Trophoblast cell (in vitro differentiated cells and primary cell): ENCODE measurements around the gene SFTA2.

Experiments
- DNase-seq, 2 donors: peaks; one replicate each; pipeline ENCODE4 v3.0.0-alpha.2; 2016
- H2AFZ ChIP-seq: 2 replicates; pipeline ENCODE4 v1.6.1; 2013; ENCODE audit warnings: low read length, moderate library complexity, mild to moderate bottlenecking; ENCODE audit not compliant: insufficient read depth, poor library complexity
- H2AK5ac ChIP-seq: 2 replicates; pipeline ENCODE4 v1.6.1; 2013; ENCODE audit warnings: mild to moderate bottlenecking, low read length
- H2BK120ac ChIP-seq: 2 replicates; pipeline ENCODE4 v1.6.1; 2013; ENCODE audit warnings: low read length, mild to moderate bottlenecking, moderate library complexity; ENCODE audit not compliant: insufficient read depth, poor library complexity
- H2BK12ac ChIP-seq: 2 replicates; pipeline ENCODE4 v1.6.1; 2013; ENCODE audit warnings: mild to moderate bottlenecking, low read length, moderate library complexity
- H2BK5ac ChIP-seq: 2 replicates; pipeline ENCODE4 v1.6.1; 2013; ENCODE audit warnings: low read length, low read depth, moderate library complexity, mild to moderate bottlenecking; ENCODE audit not compliant: poor library complexity
- H3K14ac ChIP-seq: 2 replicates; pipeline ENCODE4 v1.6.1; 2013; ENCODE audit warnings: mild to moderate bottlenecking, low read length
- H3K18ac ChIP-seq: 2 replicates; pipeline ENCODE4 v1.6.1; 2013; ENCODE audit warnings: mild to moderate bottlenecking, low read length
- H3K23ac ChIP-seq: 2 replicates; pipeline ENCODE4 v1.6.1; 2013; ENCODE audit warnings: low read length
- H3K27ac ChIP-seq: 2 replicates; pipeline ENCODE4 v1.5.1; 2013; ENCODE audit warnings: low read depth, mild to moderate bottlenecking, inconsistent platforms, low read length, moderate library complexity
- H3K27me3 ChIP-seq: 2 replicates; pipeline ENCODE4 v1.6.1; 2013; ENCODE audit warnings: inconsistent platforms, mild to moderate bottlenecking, low read length, moderate library complexity; ENCODE audit not compliant: insufficient read depth
- H3K36me3 ChIP-seq, 2 experiments: 1 replicate in 1 of 2; 2 replicates in 1 of 2; pipeline ENCODE4 v1.6.1; 2013; ENCODE audit warnings: low read length in 2 of 2, mild to moderate bottlenecking in 2 of 2, moderate library complexity in 1 of 2; ENCODE audit not compliant: insufficient read depth in 2 of 2, control insufficient read depth in 1 of 2
- H3K4ac ChIP-seq: 2 replicates; pipeline ENCODE4 v1.6.1; 2013; ENCODE audit warnings: low read depth, mild to moderate bottlenecking, low read length, moderate library complexity
- H3K4me1 ChIP-seq, 2 experiments: 1 replicate in 1 of 2; 2 replicates in 1 of 2; pipeline ENCODE4 v1.6.1; 2013; ENCODE audit warnings: low read length in 2 of 2, mild to moderate bottlenecking in 2 of 2, moderate library complexity in 1 of 2; ENCODE audit not compliant: insufficient read depth in 2 of 2, control insufficient read depth in 1 of 2
- H3K4me2 ChIP-seq: 2 replicates; pipeline ENCODE4 v1.6.1; 2013; ENCODE audit warnings: inconsistent platforms, mild to moderate bottlenecking, low read length, moderate library complexity
- H3K4me3 ChIP-seq: 2 replicates; pipeline ENCODE4 v1.5.1; 2013; ENCODE audit warnings: mild to moderate bottlenecking, low read depth, low read length, inconsistent platforms
- H3K79me1 ChIP-seq: one replicate; pipeline ENCODE4 v1.6.1; 2013; ENCODE audit warnings: low read length
- H3K79me2 ChIP-seq: 2 replicates; pipeline ENCODE4 v1.6.1; 2013; ENCODE audit warnings: low read length, mild to moderate bottlenecking; ENCODE audit not compliant: control insufficient read depth, insufficient read depth, poor library complexity
- H3K9ac ChIP-seq: 2 replicates; pipeline ENCODE4 v1.6.1; 2013; ENCODE audit warnings: mild to moderate bottlenecking, low read length
- H3K9me3 ChIP-seq: 2 replicates; pipeline ENCODE4 v1.6.1; 2013; ENCODE audit warnings: low read depth, mild to moderate bottlenecking, control low read depth, inconsistent platforms, low read length; ENCODE audit not compliant: insufficient read depth
- H4K12ac ChIP-seq: 2 replicates; pipeline ENCODE4 v1.6.1; 2013; ENCODE audit warnings: low read depth, mild to moderate bottlenecking, low read length, moderate library complexity
- H4K8ac ChIP-seq: 2 replicates; pipeline ENCODE4 v1.6.1; 2013; ENCODE audit warnings: low read depth, mild to moderate bottlenecking, low read length, moderate library complexity
- H4K91ac ChIP-seq: one replicate; pipeline ENCODE4 v1.6.1; 2013; ENCODE audit warnings: low read depth, mild to moderate bottlenecking, low read length, moderate library complexity
- WGBS: extraction: QIAGEN DNeasy Blood & Tissue Kit; methylation state at CpG from one replicate; pipeline ENCODE4 v1.1.7; 2013; ENCODE audit warnings: missing lambda C conversion rate; ENCODE audit not compliant: insufficient read length, insufficient coverage; ENCODE audit errors: extremely low coverage; 5-methylcytosine and 5-hydroxymethylcytosine counted together

SFTA2 gene

GRCh38 chr6:30951907-30952469, 20.0 kb upstream of the SFTA2 start:
- Histone ChIP-seq H3K14ac (no peak overlapping the region), H3K79me1 (no peaks in the 10 kb centered on the region), H3K18ac (no peak overlapping the region), H2BK5ac (no peak overlapping the region), H3K4me1 (peaks cover 4 to 15% of the 10 kb centered on the region in 2 experiments), H2AFZ (no peak overlapping the region), H3K4ac (no peak overlapping the region), H4K91ac (no peak overlapping the region), H4K8ac (no peak overlapping the region), H3K9me3 (peaks cover 9% of the 10 kb centered on the region), H3K36me3 (no peaks in the 10 kb centered on the region), H3K27me3 (peaks cover 10% of the 10 kb centered on the region), H2BK12ac (no peak overlapping the region), H3K27ac (no peak overlapping the region), H4K12ac (no peak overlapping the region), H3K4me2 (no peak overlapping the region), H3K4me3 (no peak overlapping the region), H2BK120ac (no peak overlapping the region), H3K23ac (no peak overlapping the region), H3K79me2 (no peaks in the 10 kb centered on the region), H3K9ac (no peak overlapping the region), H2AK5ac (no peak overlapping the region)
- DNase-seq, result no peak
- WGBS, result no CpG with 5 or more reads among the region's 5 CpGs

GRCh38 chr6:30948811-30949210, 16.8 kb upstream of the SFTA2 start:
- Histone ChIP-seq H3K79me1 (no peaks in the 10 kb centered on the region), H3K36me3 (no peaks in the 10 kb centered on the region), H3K27me3 (peaks cover 5% of the 10 kb centered on the region), H3K18ac (no peak overlapping the region), H2BK12ac (no peak overlapping the region), H3K4me1 (no peaks in the 10 kb centered on the region), H3K79me2 (no peaks in the 10 kb centered on the region), H2BK5ac (no peak overlapping the region), H3K4me2 (no peak overlapping the region), H3K14ac (no peak overlapping the region), H4K91ac (no peak overlapping the region), H4K12ac (no peak overlapping the region), H2AK5ac (no peak overlapping the region), H3K9ac (no peak overlapping the region), H3K4me3 (no peak overlapping the region), H3K9me3 (peaks cover 9% of the 10 kb centered on the region), H3K23ac (no peak overlapping the region), H2BK120ac (no peak overlapping the region), H3K27ac (no peak overlapping the region), H2AFZ (no peak overlapping the region), H3K4ac (no peak overlapping the region), H4K8ac (no peak overlapping the region)
- no CpG with 5 or more reads among the region's 6 CpGs for WGBS
- DNase-seq, result no peak

DNA sequence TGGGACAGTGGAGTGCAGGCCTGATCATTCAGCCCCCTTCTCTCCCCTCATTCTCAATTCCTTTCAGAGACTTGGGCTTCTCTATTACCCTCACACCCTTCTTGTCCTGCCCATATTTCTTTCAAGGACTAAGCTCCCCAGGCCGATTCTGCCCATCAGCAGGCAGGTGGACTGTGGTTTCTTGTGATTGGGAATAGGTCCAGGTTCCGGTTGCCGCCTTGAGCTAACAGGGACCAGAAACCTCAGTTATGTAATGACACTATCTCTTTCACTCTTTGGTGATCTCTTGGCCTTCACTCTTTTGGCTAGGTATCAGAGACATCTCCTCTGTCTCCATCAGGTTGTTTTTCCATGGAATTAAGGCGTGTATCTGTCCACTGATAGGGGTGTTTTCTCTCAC, 15.3 kb upstream of the SFTA2 start:
- Histone ChIP-seq H3K79me1 (peaks cover 3% of the 10 kb centered on the region), H3K18ac (no peak overlapping the region), H3K36me3 (no peaks in the 10 kb centered on the region), H4K12ac (no peak overlapping the region), H2BK5ac (no peak overlapping the region), H4K91ac (no peak overlapping the region), H3K4me2 (no peak overlapping the region), H3K4me3 (no peak overlapping the region), H3K4me1 (peaks cover 5 to 6% of the 10 kb centered on the region in 2 experiments), H3K9ac (no peak overlapping the region), H2AK5ac (no peak overlapping the region), H3K4ac (no peak overlapping the region), H3K9me3 (peaks cover 9% of the 10 kb centered on the region), H4K8ac (no peak overlapping the region), H2AFZ (no peak overlapping the region), H3K23ac (no peak overlapping the region), H2BK120ac (no peak overlapping the region), H2BK12ac (no peak overlapping the region), H3K79me2 (no peaks in the 10 kb centered on the region), H3K14ac (no peak overlapping the region), H3K27me3 (no peaks in the 10 kb centered on the region), H3K27ac (no peak overlapping the region)
- WGBS, result no CpG with 5 or more reads among the region's 4 CpGs
- DNase-seq, result no peak

GRCh38 chr6:30945281-30945680, 13.3 kb upstream of the SFTA2 start:
- DNase-seq, result no peak
- no peak overlapping the region for H2AK5ac ChIP-seq
- no peak overlapping the region for H4K8ac ChIP-seq
- no peak overlapping the region for H3K4ac ChIP-seq
- H3K23ac ChIP-seq, result no peak overlapping the region
- no peak overlapping the region for H3K4me2 ChIP-seq
- H4K91ac ChIP-seq, result no peak overlapping the region
- H4K12ac ChIP-seq, result no peak overlapping the region
- H3K4me3 ChIP-seq, result no peak overlapping the region
- no peaks in the 10 kb centered on the region for H3K27me3 ChIP-seq
- H2BK5ac ChIP-seq, result no peak overlapping the region
- no peak overlapping the region for H2BK12ac ChIP-seq
- H3K9ac ChIP-seq, result no peak overlapping the region
- H3K79me2 ChIP-seq, result no peaks in the 10 kb centered on the region
- no peak overlapping the region for H3K18ac ChIP-seq
- H3K14ac ChIP-seq, result no peak overlapping the region
- peaks cover 3% of the 10 kb centered on the region for H3K79me1 ChIP-seq
- H2BK120ac ChIP-seq, result no peak overlapping the region
- WGBS, result no CpG with 5 or more reads among the region's 5 CpGs
- H3K36me3 ChIP-seq, result no peaks in the 10 kb centered on the region
- H3K9me3 ChIP-seq, result peaks cover 6% of the 10 kb centered on the region
- H3K27ac ChIP-seq, result no peak overlapping the region
- no peak overlapping the region for H2AFZ ChIP-seq
- peaks cover 6 to 7% of the 10 kb centered on the region in 2 experiments for H3K4me1 ChIP-seq
